ENCODE results near the gene NDUFB7.
A peak's percentile ranks its signal among the peaks of the same experiment; 100 is the strongest.
"Not testable (repeated sequence)": the region's sequence is repeated elsewhere in the genome, so short reads cannot be mapped to it uniquely, and the experiment has no call there.

NDUFB7 gene

DNA sequence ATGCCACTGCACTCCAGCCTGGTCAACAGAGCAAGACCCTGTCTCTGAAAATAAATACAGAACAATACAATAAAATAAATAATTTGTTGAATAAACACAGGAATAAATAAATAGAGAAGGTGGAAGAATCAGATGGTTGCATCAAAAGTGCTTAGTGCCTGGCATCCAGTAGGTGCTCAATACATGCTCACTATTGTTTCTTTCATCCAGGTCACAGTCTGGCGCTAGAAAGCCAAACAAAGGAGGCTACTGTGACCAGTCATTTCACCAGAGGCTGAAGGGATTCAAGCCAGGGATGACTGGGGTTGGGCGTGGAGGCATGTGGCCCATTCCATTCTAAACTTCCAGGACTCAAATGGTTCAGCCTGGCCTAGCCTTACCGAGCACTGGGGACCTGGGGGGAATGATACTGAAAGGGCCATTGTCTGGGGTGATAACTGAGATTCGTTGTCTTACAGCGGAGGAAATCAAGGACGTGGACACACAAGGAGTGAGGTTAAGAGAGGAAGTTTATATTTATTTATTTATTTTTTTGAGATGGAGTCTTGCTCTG lies 3.6 kb upstream of the NDUFB7 start:
- no peak for DNase-seq (ENCODE audit: low read depth in 2 of 2)

DNA sequence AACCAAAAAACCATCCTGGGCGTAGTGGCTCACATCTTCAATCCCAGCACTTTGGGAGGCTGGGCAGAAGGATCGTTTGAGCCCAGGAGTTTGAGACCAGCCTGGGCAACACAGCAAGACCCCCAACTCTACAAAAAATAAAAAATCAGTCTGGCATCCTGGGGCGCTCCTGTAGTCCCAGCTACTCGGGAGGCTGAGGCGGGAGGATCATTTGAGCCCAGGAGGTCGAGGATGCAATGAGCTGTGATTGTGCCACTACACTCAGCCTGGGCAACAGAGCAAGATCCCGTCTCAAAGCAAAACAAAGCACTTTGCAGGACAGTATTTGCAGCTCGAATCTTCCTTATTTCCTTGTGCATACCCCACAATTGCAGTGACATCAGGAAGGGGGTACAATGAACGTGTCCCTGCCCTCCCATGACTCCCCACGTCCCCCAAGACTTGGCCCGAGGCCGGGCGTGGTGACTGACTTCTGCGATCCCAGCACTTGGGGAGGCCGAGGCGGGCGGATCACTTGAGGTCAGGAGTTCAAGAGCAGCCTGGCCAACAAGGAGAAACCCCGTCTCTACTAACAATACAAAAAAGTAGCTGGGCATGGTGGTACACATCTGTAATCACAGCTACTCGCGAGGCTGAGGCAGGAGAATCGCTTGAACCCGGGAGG lies 870 bp downstream of the NDUFB7 start:
- no peak for DNase-seq (ENCODE audit: low read depth in 2 of 2)

DNA sequence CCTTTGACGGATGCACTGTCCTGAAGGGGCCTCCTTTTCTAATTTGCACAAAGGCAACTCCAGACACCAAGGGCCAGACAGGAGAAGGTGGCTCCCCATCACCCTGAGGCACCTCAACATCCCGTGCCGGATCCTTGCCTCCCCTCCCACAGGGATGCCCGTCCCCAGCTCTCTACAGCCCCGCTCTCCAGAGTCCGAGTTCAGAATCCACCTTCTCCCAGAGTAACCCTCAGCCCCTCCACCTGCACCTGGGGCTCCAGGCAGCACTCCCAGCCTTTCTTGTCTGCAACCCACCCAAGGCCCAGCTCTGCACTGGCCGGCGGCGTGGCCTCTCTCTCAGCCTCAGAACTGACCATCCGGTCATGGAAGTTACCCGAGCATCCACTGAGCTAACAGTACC lies 4.8 kb downstream of the NDUFB7 start:
- DNase-seq (ENCODE audit: low read depth in 2 of 2) = no peak

DNA sequence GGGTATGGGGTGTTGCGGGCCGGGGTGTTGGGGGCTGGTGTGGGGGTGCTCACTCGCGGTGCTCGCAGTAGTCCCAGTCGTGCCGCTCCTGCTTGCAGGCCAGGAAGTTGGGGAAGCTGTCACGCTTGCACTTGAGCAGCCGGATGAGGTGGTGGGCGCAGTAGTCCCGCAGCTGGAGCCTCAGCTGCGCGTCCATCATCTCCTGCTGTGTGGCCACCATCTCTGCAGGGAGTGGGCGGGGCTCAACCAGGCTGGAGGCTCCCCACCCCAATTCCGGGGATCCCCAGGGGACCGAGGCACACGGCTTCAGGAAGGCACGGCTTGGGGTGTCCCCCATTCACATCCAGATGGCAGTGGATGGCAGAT lies 5.2 kb downstream of the NDUFB7 start:
- DNase-seq (ENCODE audit: low read depth in 2 of 2) = no peak

DNA sequence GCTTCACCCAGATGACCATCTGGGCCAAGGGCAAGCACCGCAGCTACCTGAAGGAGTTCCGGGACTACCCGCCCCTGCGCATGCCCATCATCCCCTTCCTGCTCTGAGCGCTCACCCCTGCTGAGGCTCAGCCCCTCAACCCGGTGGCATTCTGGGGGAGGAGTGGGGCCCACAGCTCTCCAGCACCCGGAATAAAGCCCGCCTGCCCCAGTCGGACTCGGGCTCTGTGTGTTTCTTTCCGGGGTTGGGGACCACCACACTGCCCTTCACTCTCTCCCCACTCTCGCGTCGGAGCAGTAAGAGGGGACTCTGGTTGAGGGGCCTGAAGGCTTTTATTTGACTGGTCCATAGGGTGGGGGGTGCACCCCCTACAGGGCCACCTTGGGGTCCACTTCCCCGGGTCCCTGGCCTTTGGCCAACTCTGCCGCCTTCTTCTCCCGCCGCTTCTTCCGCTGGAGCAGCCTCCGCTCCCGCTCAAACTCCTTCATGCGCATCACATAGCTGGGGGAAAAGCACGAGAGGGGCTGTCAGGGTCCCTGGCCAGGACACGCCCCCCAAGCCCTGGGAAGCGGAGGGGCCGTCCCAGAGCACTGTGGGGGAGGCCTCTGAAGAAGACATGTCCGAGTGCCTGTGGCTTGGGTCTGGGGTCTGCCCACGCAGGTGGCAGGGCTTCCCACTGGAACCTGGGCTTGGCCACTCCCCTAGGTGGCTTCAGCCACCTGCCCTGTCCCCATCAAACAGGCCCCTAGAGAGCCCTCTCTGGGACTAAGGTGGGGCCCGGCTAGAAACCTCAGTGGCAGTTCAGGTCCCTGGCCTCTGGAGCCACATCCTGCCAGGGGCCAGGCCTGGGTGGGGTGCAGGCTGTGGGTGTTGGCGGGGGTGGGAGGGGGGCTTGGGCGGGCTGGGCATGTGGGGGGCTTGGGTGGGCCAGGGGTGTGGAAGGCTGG lies 5.8 kb downstream of the NDUFB7 start:
- no peak for DNase-seq (ENCODE audit: low read depth in 2 of 2)

DNA sequence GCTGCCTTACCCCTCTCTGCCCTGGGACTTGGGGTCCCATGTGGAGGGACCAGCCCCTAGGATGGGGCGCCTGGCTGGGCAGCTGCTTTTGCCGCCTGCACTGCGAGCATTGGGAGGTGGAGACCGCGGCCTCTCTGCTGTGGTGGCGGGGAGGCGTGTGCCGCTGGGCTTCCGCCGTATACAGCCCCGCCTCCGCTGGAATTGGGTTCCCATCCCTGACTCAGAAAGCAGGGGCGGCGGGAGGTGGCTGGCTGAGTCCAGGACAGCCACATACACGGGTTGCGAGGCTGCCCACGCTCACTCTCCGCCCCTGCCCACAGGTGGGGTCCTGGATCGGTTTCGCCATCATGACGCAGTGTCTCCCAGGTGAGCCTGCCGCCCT lies 6.6 kb downstream of the NDUFB7 start:
- no peak for DNase-seq (ENCODE audit: low read depth in 2 of 2)

DNA sequence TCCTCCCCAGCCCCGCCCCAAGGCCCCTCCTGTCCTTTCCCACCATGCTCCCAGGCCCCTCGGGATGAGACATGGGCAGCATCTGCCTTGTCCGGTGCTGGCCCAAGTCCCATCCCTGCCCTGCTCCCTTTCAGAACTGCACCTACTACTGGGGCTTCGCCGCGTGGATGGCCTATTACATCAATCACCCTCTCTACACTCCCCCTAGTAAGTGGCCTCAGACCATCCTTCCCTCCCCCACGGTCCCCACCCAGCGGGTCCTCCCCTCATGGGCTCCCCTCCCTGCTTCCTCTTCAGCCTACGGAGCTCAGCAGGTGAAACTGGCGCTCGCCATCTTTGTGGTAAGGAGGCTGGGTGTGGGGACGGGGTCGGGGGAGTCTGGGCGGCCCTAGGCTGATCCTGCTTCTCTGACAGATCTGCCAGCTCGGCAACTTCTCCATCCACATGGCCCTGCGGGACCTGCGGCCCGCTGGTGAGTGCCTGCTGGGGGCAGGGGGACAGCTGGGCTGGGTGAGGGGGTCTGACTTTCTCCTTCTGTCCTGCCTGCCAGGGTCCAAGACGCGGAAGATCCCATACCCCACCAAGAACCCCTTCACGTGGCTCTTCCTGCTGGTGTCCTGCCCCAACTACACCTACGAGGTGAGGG lies 7.1 kb downstream of the NDUFB7 start:
- not testable (repeated sequence) for DNase-seq (ENCODE audit: low read depth in 2 of 2)

DNA sequence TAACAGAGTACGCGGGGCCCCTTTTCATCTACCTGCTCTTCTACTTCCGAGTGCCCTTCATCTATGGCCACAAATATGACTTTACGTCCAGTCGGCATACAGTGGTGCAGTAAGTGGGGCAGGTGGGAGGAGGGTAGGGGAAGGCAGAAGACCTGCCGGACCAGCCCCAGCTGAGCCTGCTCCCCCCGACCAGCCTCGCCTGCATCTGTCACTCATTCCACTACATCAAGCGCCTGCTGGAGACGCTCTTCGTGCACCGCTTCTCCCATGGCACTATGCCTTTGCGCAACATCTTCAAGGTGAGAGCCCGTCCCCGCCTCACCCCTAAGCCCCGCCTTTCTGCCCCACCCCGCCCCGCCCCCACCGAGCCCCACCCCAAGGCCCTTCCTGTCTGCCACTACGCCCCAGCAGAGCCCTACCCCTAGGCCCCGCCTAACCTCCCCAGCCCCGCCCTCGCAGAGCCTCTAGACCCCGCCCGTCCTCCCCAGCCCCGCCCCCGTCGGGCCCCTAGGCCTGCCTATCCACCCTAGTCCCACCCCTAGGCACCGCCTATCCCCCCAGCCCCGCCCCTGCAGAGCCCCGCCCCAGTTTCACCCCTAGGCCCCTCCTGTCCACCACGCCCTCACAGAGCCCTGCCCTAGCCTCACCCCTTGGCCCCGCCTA lies 7.7 kb downstream of the NDUFB7 start:
- peak in 1 of 2 experiments; percentile 57 for DNase-seq (ENCODE audit: low read depth in 2 of 2)

DNA sequence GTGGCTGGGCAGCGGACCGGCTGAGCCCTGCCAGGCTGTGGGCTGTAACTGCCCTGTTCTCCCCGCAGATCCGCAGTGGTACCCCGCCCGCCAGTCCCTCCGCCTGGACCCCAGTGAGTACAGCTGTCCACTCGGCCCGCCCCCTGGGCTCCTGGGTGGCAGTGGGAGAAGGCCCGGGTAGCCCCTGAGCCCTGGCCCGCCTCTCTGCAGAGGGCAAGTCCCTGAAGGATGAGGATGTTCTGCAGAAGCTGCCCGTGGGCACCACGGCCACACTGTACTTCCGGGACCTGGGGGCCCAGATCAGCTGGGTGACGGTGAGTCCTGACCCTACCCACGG lies 8.3 kb downstream of the NDUFB7 start:
- DNase-seq (ENCODE audit: low read depth in 2 of 2) = no peak

DNA sequence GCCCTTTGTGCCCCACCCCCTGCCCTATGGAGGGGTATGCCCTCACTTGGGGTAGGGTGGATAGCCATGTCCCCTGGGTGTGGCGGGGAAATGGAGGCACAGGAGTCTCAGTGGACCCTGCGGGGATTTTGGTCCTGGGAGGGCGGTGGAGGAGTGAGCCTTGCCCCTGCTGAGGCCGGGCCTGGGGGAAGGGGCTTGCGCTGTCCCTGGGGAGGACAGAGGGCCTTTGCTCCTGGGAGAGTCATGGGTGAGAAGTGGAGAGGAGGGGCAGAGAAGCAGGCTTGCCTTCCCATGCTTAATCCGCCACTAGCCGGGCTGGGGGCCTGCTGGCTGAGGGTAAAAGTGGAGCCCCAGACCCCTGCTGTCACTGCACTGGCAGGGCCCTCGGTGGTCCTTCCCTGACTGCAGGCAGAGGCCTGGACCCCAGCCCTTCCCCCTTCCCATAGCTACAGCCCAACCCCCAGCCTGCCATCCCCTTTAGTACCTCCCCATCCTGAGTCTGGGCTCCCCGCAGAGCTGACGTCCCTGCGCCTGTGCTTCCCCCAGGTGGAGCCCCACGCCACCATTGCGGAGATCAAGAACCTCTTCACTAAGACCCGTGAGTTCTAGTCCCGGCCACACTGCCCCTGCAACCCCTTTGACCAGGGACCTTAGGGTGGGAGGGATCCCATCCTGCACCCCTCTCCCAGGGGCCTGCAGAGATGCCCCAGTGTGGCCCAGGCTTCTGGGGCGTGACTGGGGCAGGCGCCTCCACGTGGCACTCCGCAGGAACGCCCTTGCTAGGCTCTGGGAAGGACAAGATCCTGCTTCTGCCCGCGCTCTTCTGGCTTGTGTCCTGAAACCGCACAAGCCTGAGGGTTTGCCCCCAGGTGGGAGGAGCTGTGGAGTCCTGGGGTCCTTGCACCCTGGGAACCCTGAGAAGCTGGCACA lies 8.9 kb downstream of the NDUFB7 start:
- DNase-seq (ENCODE audit: low read depth in 2 of 2) = no peak

DNA sequence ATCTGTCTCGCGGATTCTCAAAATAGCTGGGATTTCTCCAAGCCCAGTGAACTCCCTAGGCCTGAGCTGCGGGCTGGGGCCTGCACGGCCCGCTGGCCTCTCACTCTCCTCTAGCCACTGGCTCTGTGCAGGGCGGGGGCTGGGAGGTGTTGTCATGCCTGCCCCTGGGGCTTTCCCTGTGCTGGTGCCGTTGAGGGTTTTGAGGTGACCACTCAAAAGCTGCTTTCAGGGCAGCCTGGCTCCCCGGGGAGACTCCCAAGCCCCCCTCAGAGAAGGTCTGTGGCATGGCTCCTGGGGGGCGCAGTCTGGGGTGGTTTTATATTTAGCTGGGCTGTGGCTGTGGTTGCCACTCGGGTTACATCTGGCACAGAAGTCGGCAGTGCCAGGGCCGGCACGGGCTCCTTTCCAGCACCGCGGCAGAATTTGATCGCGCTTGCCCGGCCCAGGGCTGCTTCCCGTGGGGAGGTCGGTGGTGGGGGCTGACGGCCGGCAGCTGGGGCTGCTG lies 10.0 kb downstream of the NDUFB7 start:
- no peak for DNase-seq (ENCODE audit: low read depth in 2 of 2)

DNA sequence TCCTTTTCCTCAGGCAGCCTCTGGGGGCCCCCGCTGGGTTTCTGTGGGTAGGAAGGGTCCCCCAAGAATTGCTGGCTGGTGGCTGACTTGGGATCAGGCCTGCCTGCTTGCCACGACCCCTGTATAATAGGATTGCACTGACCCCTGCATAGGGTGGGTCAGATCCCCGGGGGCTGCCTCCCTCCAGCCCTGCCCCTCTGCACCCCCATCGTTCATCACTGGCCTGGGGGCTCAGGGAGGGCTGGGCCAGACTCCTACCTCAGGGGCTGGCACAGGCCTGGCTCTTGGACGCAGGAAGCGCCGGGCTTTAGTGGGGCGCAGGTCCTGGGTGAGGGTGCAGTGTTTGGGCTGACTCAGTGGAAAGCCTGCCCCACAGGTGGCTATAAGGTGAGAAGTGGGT lies 10.6 kb downstream of the NDUFB7 start:
- no peak for DNase-seq (ENCODE audit: low read depth in 2 of 2)

DNA sequence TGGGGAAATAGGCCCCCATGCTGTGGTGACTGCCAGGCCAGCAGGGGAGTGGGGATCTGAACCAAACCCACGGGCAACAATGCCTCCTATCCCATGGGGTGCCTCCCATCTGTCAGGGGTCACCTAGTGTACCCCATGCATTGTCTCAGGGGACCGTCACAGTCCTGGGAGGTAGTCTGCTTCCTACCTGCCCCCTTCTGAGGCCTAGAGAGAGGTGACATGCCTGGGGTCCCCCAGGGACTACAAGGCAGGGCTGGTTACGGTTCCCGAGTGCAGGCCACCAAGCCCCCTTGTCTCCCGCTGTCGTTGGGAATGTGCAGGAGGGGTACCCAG lies 11.1 kb downstream of the NDUFB7 start:
- no peak for DNase-seq (ENCODE audit: low read depth in 2 of 2)

DNA sequence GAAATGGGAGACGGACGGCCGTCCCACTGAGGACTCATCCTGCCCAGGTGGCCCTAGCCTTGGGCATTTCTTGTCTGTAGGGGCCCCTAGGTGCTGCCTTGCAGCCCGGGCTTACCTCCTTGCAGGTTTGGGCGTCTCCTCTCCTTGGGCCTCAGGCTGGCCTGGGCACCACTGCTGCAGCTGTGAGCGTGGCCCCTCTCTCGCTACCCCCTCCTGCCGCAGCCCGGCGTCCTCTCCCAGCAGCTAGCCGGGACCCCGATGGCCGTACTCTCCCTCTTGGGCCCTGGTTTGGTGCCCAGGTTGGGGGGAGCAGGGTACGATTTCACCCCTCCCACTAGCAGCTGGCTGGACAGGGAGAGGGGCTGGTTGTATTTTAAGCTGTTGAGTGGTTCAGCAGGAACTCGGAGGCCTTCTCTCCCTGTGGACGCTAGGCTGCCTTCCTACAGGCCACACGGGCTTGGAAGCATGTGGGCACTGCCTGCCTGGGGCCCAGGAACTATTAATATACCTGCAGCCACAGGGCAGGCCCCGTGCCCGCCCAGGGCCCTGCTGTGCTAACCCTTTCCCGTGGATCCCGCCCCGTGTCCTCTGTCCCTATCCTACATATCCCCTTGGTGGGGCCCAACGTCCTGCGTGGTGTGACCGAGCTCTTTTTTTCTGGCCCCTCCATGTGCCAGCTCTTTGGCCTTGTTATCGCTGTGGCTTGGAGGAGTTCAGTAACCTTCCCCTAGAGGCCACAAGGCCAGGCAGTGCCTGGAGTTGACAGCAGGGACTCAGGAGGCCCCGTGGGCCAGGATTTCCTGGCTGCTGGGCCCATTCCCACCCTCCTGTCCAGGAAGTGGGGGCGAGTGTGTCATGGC lies 11.7 kb downstream of the NDUFB7 start:
- DNase-seq (ENCODE audit: low read depth in 2 of 2) = no peak

DNA sequence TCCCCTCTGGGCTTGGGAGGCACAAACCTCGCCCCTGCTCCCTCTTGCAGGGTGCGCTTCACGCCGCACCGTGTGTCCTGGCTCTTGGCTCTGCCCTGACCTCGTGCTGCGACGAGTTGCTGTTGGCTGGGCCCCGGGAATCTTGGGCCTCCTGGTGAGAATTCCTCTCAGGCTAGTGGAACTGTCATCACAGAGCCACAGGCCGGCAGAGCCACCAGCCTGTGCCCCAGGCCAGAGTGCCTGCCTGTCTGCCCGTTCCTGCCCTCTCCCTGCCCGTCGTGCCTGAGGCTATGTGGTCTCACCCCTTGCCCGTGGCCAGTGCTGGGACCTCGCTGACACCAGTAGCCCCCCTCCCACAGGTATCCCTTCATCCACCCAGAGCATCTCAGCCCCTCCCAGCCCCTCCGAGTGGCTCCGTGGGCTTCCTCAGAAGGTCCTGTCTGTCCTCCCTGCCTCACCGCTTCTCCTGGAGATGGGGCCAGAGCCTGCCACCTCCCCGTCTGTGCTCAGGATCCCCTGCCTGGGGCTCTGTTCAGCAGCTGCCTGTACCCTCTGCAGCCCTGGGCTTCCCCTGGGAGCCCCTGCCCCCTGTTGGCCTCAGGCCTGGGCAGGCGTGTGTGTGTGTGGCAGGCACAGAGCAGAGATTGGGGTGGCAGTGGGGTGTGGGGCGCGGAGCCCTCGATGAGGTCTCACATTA lies 13.3 kb downstream of the NDUFB7 start:
- DNase-seq (ENCODE audit: low read depth in 2 of 2) = no peak

DNA sequence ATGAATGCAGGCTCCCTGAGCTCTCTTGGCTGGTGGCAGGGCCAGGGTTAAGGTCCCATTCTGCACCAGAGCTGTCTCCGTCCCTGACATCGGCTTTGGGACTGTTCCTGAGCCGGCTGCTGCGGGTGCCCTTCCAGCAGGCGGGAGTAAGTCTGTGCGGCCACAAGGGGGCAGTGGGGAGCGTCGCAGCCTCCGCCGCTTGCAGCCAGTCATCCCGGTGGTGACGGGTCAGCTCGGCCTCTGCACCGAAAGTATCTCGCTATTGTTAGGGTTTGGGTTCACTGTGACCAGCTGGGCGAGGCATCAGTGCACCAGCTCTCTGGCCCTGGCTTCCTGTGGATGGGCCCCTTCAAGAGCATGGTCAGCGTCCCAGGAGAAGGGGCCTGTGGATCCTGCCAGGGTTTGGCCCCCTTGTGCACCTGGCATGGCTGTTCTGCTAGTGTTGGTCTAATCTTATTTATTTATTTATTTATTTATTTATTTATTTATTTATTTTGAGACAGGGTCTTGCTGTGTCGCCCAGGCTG lies 15.1 kb downstream of the NDUFB7 start:
- DNase-seq (ENCODE audit: low read depth in 2 of 2) = peak; percentile 43 to 73

DNA sequence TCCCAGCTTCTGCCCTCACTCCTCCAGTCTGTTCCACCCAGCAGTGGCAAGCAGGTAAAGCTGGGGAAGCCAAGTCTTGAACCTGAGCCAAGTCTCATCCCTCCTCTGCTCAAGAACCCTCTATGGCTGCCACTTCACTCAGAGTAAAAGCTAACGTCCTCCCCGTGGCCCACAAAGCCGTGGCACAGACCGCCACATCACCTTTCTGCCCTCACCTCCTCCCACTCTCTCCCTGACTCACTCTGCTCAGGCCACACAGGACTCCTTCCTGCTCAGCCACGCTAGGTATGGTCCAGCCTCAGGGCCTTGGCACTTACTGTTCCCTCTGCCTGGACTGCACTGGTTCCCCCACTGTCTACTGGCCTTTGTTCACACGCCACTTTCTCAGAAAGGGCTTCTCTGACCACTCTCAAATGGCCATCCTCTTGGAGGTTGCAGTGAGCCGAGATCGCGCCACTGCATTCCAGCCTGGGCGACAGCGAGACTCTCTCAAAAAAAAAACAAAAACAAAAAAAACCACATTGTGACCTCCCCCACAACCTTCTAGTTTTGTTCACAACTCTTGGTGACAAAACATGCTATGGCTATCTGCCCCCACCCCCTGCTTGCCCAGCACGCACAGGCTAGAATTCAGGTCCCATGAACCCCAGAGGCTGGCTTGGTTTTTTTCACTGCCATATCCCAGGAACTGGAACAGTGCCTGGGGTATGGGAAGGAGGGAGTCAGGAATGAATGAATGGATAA lies 15.8 kb downstream of the NDUFB7 start:
- DNase-seq (ENCODE audit: low read depth in 2 of 2) = no peak

DNA sequence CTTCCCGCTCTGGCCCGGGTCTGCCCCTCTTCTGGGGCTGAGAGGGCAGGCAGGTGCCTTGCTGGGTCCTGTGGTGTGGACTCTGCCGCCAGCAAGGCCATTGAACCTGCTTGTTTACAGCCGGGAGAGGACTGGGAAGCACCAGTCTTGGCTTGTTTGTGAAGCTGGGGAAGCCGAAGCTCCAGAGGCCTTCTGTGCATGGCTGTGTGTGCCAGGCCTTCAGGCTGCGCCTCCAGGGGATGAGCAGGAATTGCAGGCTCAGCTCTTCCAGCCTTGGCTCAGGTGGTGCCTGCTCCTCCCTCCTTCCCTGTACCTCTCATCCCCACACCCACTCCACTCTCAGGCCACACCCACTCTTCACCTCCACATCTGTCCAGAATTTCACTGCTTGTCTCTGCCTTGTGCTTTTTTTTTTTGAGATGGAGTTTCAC lies 17.5 kb downstream of the NDUFB7 start:
- no peak for DNase-seq (ENCODE audit: low read depth in 2 of 2)

DNA sequence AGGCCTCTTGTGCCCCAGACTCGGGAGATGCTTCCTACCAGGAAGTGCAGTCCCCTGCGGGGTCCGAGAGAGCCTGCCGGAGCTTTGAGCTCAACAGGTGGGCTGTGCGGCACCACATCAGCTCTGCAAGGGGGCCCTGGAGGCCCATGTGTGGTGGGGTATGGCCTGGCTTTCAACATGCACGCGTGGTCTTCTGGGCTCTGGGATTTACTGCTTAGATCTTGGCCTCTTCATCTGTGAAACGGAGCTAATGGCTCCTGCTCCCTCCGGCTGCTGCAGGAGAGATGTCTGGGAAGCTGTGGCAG lies 18.0 kb downstream of the NDUFB7 start:
- DNase-seq (ENCODE audit: low read depth in 2 of 2) = no peak

Measured in stimulated activated CD4-positive, alpha-beta T cell treated with anti-CD3 and anti-CD28 coated beads, Interleukin-12 subunit alpha, Interleukin-12 subunit beta, amount 100 ng/mL, for 24 hours (primary cell).